GM19372 (cell line): ENCODE results near the gene RAP1GDS1.
A peak's percentile ranks its signal among the peaks of the same experiment; 100 is the strongest.
"Not testable (repeated sequence)": the region's sequence is repeated elsewhere in the genome, so short reads cannot be mapped to it uniquely, and the experiment has no call there.

Experiments
- ATAC-seq: cut with Tn5 transposase; IDR thresholded peaks from one replicate; pipeline ENCODE4 v1.9.1; 2021; ENCODE audit warnings: mild to moderate bottlenecking, low read depth, moderate library complexity; ENCODE audit not compliant: unreplicated experiment

Gene RAP1GDS1

DNA sequence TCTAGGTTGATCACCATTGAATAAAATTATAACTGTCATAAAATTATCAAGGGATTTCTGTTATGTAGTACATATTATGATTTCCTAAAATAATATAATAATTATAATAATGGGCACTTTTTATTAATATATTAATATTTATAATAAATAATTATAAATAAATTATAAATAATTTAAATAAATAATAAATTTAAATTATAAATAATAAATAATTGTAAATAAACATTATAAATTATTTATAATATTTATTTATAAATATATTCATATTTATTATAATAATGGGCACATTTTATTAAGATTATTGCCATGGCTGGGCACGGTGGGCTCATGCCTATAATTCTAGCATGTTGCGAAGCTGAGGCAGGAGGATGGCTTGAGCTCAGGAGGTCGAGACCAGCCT is 24.5 kb downstream of the RAP1GDS1 start:
- no peak for ATAC-seq

DNA sequence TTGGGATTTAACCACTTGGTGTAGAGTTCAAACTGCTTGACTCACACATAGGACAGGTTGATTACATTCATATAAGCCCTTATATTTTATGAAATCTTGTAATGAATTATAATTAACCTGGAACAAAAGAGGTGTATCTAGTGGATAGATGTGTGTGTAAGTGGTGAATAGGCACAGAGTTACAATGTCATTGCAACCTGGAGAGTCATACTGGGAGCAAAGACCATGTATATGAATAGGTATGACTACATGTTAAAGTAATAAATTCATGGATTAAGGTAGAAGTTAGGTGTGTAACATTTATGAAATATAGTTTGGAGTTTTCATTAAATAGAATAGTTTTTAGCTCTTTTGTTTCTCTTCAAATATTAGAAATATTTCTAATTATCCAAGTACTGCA is 26.1 kb downstream of the RAP1GDS1 start:
- no peak for ATAC-seq

DNA sequence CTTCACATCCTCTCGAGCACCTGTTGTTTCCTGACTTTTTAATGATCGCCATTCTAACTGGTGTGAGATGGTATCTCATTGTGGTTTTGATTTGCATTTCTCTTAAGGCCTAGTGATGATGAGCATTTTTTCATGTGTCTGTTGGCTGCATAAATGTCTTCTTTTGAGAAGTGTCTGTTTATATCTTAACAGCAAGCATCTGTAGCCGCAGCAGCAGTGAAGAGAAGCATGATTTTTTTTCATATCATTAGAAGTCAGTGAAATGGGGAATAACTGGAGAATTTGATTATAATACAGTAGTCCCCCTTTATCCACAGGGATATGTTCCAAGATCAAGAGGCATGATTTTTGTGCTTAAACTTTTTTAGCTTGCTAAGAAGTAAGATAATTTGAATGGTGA is 27.5 kb downstream of the RAP1GDS1 start:
- ATAC-seq = not testable (repeated sequence)

DNA sequence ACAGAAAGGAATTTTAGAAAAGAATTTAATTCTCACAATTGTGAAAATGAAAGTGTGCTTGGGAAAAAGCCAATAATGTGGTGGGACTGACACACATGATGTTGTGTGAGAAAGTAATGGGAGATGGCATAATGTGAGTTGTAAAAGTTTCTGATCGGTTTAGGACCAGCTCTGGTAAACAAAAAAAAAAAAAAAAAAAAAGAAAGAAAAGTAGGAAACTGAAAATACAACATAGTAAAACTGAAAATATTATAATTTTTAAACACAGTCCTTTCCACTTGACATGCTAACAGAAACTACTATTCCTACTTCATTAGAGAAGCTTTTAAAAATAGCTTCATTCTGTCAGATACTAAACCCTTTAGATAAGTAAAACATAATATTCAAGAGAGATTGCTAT is 28.2 kb downstream of the RAP1GDS1 start:
- peak; percentile 49 for ATAC-seq

DNA sequence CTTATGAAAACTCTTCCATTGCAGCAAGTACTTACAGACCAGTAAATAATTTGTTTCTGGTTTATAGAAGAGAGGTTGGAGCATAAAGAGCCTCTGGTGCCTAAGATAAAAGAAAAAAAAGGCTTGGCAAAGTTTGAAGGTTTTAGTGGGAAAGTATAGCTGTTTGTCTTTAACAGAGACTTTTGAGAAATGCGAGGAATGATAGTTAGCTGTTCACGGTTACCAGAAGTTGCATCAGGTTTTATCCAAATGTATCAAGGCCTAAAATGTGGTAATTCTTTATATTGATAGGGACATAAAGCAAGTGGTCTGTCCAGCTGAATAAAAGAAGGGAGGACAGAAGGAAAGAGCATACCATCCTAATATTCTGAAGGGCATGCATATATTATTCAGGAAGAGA is 29.3 kb downstream of the RAP1GDS1 start:
- no peak for ATAC-seq

DNA sequence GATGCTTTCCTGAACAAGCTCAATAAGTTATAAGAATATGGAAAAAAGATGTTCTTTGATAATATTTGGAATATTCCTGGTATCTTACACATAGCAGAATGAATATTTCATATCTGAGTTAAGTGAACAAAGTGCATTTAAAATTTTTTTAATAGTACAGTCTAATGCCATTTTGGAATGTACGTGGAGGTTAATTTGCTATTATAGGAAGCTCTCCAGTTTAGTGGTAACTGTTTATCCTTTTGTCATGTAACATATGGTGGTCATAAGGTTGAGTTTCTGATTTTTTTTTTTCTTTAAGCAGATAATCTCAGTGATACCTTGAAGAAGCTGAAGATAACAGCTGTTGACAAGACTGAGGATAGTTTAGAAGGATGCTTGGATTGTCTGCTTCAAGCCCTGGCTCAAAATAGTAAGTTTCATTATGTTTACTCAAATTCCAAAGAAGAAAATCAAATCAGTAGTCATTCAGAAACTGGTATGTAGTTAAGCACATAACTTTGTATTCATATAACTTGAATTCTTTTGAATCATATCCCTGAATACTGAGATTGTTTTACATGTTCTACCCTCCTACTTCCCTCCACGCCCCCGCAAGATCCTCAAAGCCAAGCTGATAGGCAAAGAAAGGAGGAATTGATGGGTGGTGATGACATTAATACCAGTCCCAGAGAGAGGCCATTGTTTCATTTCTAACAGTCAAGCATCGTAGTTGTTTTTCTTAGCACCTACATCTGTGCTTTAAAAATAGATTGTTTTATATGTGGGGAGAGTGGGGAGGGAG is 32.1 kb downstream of the RAP1GDS1 start:
- no peak for ATAC-seq

DNA sequence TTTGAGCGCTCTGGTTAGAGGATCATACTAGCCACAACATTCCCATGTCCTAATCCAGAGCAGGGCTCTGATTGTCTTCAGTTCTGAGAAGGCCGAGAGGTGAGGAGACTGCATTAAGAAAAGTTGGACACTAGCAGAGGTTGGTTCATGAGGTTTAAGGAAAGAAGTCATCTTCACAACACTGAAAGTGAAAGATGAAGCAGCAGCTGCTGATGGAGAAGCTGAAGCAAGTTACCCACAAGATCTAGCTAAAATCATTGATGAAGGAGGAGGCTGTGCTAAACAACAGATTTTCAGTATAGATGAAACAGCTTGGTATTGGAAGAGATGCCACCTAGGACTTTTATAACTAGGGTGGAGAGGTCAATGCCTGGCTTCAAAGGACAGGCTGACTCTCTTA is 36.8 kb downstream of the RAP1GDS1 start:
- no peak for ATAC-seq

DNA sequence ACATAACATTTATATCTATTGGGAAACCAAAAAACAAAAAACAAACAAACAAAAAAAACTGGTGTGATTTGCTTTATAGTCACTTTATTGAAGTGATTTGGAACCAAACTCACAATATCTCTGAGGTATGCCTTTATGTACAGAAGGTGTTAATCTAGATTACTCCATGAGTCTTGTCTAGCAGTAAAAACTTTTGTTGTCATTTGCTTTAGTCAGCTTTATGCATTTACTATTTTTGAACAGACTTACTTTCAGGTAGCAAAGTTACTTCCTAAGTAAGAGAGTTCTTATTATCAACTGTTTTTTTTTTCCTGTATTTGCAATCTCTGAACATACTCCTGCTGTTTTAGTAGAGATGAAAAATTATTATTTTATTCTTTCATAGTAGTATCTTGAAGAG is 39.5 kb downstream of the RAP1GDS1 start:
- ATAC-seq = no peak

DNA sequence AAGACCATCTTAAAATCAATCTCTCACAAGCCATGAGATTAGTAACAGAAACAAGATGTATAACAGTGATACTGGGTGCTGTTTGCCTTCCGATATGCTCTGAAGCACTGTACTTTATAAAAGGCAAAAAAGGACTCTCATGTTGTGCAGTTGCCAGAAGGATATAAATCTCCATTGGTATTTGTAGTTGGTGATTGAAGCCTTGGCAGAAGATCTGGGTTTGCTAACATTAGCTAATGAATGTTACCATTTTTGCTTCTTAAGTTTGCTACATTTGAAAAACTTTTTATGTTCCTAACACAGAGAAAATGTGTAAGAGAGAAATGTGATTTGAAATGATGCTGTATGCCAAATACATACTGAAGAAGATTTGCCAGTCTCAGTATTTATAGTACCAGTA is 44.4 kb downstream of the RAP1GDS1 start:
- ATAC-seq = no peak

DNA sequence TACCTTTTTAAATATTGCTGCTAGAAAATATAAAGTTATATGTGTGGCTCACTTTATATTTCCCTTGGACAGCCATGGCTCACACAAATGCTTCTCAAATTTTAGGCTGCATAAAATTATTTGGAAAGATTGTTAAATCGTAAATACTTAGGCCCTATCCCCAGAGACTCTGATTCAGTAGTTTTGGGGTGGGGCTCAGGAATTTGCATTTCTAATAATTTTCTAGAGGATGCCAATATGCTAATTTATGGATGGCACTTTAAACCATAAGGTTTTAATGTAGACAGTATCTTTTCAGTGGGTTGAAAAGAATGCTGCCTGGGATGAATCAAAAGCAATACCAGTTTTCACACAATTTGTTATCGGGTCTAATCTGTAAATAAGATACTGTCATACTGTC is 49.7 kb downstream of the RAP1GDS1 start:
- ATAC-seq = no peak

DNA sequence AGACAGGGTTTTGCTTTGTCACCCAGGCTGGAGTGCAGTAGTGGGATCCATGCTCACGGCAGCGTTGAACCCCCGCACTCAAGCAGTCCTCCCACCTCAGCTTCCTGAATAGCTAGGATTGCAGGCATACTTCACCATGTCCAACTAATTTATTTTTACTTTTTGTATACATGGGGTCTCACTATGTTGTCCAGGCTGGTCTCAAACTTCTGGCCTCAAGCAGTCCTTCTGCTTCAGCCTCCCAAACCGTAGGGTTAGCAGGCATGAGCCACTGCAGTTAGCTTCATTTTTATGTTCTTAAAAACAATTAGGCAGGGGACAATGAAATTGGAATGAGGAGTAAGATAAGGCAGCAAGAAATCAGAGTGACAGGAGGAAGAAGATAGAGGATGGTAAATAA is 50.5 kb downstream of the RAP1GDS1 start:
- ATAC-seq = no peak

DNA sequence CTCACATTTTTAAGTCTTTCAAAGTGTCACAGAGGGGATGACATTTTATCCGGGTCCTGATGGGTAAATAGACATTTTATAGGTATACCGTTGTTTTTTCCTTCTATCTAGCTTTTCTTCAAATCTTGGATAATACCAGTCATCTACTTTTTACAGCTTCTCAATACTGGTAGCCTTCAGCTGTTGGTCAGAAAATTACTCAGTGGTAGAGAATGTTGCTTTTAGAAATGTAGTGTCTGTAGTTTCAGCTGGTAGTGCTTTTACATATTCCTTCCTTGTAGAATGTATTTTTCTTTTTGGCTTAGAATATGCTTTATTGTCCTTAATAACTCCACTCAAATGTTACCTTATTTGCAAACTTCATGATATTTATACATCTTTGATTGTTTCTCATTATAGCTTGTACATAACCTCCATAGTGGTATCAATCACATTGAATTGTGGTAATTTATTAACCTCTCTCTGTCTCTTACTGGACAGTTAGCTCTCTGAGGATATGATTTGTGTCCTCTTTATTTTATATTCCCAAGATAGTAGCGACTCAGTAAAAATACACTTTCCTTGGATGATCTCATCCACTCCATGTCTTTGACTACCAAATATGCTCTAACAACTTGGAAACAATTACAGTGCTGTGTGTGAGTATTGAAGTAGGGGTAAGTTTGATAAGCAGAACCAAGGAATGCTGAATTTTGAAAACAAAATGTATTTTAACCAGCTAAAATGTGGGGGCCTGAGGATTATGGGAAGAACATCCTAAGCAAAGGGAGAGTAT is 53.8 kb downstream of the RAP1GDS1 start:
- ATAC-seq = no peak

DNA sequence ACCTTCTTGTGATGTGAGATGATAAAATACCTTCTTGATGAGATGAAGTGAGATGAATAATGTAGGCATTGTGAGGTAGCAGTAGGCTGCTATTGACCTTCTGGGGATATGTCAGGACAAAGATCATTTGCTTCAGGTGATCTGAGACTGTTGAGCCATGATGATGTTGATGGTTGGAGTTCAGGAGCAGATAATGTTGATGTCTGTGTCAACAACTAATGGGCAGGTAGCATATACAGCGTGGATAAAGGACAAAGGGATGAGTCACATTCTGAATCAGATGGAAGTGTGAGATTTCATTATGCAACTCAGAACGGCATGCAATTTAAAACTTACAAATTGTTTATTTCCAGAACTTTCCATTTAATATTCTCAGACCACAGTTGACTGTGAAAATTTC is 57.3 kb downstream of the RAP1GDS1 start:
- no peak for ATAC-seq

DNA sequence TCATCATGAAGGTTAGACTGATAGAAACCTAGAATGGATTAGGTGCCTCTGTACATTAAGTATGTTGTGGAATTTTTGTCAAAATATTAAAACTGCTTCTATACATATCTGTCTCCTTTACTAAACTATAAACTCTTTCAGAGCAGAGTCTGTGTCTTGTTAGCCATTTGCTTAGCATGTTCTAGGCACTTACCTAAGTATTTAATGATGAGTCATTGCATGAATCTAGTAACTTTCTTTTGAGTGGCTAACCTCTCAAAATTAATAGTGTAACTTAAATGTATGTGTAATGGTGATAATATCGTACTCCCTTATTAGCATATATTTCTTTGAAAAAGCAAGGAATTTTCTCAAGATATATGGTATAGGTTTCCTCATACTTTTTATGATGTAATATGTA is 57.8 kb downstream of the RAP1GDS1 start:
- ATAC-seq = no peak

DNA sequence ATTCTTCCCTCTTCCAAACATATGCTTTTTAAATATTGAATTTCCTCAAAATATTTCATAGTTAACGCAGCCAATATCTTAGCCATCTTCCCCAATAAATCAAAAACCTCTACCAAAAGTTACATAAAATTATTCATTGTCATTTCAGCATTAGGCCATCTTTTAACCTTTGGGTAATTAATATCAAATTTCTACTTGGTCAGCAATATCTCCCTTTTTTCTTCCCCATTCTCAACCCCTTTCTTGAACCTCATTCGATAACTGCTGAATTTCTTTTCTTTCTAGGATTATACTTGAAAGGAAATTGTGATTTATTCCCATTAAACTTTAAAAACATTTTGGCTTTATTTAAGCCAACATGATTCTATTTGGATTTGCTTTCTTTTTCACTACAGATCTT is 65.0 kb downstream of the RAP1GDS1 start:
- no peak for ATAC-seq

DNA sequence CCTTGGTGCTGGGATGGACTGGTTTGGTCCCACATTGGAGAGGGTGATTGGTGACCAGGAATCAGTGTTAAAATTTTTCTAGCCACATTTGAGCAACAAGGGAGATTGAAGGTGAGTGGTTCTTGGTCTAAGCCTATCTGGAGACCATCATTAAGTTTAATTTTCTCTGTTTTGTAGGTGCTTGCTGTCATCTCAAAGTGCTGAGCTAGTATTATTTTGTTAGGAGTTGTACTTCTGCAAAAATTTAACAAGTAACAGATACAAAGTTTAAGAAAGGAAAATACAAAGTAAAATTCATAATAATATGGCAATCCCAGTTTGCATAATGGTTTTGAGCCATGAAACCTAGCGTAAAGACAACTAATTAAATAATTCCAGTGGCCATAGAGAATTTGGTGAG is 66.5 kb downstream of the RAP1GDS1 start:
- no peak for ATAC-seq

DNA sequence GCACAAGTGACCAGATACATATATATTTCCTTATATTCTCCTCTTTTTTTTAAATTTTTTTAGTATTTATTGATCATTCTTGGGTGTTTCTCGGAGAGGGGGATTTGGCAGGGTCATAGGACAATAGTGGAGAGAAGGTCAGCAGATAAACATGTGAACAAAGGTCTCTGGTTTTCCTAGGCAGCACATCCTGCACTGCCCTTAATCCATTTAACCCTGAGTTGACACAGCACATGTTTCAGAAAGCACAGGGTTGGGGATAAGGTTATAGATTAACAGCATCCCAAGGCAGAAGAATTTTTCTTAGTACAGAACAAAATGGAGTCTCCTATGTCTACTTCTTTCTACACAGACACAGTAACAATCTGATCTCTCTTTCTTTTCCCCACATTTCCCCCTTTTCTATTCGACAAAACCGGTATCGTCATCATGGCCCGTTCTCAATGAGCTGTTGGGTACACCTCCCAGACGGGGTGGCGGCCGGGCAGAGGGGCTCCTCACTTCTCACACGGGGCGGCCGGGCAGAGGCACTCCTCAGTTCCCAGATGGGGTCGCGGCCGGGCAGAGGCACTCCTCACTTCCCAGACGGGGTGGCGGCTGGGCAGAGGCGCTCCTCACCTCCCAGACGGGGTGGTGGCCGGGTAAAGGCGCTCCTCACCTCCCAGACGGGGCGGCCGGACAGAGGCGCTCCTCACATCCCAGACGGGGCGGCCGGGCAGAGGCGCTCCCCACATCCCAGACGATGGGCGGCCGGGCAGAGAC is 68.9 kb downstream of the RAP1GDS1 start:
- not testable (repeated sequence) for ATAC-seq

DNA sequence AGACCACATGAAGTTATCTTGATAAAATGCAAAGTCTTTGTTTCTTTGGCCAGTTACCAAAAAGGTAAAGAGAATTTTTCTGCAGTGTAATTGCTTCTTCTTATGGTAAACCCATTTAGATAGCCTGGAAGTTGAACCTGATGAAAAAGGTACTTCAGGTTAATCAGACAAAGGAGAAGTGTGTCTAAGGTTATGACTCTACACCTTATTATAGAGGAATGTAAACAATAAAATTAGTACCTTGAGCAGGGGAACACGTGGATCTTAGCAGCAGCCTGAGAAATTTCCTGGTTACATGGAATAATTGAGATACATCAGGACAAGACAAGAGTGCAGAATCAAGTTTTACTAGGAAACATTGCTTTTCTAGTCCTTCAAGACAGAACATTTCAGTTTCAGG is 70.8 kb downstream of the RAP1GDS1 start:
- no peak for ATAC-seq

DNA sequence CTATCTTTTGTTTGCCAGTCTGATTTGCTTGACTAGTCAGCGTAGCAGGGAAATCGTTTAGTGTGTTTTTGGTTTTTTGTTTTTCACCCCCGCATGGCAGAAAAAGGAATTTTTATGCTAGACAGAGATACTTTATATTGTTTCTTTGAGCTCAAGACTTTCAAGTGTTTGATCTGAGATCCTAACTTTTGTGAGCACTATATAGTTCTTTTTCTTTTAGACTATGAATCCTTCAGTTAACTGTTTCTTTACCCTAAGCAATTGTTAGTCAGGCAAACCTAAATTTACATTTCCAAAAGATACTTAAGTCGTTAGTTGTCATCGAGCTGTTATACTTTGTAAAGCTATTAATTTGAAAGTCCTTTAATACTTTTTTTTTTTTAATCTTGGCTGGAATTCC is 73.3 kb downstream of the RAP1GDS1 start:
- ATAC-seq = no peak

DNA sequence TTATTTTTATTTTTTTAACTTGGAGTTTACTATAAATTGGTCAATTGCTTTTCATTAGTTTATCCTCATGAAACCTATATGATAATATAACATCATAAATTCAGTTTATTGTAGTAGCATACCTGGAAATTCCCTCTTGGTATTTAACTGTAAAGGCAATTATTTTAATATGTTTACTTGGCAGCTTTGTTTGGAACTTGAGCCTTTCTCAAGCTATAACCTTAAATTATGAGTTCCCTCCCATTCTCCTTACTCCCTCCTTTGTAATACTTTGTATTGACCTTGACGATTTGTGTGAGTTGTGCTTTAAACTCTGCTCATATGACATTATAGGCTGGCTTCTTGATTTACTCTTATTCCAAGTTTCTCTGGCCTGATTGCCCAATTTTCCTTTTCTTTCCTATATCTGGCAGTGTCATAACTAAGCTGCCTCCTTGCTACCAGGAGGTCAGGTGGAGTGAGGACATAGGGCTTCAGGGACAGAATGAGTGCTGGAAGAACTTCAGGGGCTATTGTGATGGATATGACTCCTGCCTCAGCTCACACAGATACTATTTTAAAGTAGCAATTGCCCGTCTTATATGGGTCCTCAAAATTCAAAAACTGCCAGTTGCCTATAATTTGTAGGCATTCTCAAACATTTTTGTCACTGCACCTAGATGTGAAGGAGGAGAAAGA is 77.7 kb downstream of the RAP1GDS1 start:
- no peak for ATAC-seq

DNA sequence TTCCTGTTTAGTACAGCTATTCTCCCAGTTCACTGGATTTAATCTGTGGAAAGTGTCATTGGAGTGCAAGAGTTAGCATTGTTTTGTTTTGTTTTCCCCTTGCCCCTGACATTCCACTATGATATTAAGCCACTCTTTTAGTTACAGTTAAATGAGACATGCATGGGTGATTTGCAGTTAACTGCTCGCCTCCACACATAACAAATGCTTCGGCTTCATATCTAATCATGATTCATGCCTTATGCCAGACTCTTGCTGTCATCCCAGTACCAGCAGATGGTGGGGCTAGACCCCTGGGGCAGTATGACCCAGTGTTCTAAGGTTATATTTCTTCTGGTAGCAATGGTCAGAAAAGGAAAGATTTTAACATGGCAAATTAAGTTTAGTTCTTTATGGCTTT is 80.1 kb downstream of the RAP1GDS1 start:
- no peak for ATAC-seq
